HCT116 (cell line): Measurements from ENCODE around the gene OR2A12. TPM values are rescaled to one million over a fixed set of nuclear protein-coding genes. Genes with fewer than 3 reads are reported as not detected.

Experiments
- ATAC-seq: fragments of 200-7000 bp; cut with Tn5 transposase; 2 replicates; pipeline ENCODE4 v1.9.1; 2020; ENCODE audit warnings: mild to moderate bottlenecking, moderate library complexity
- BruUV-seq: library from RNA; stranded (reverse); fragments of 400-500 nt; replicated peaks from 2 replicates; lab custom pipeline; 2021; lab: Mats Ljungman, UMichigan
- CTCF ChIA-PET: fragments of 300-600 bp; sonication (Branson Sonifier 250); formaldehyde crosslinking; loops from one replicate; lab custom pipeline; 2021; ENCODE audit warnings: antibody characterized with exemption; lab: Charles Lee
- POLR2A ChIA-PET: fragments of 300-600, 350-600 bp; sonication (Branson Sonifier 250); formaldehyde crosslinking; loops from one replicate; lab custom pipeline; 2021; ENCODE audit warnings: antibody characterized with exemption; lab: Charles Lee
- RAD21 ChIA-PET, 2 experiments: fragments of 300-600 bp; sonication (Branson Sonifier 250); formaldehyde crosslinking; loops; one replicate each; lab custom pipeline; 2023; ENCODE audit warnings: low total read pairs in 2 of 2; ENCODE audit not compliant: uncharacterized antibody in 2 of 2, unreplicated experiment in 2 of 2, low non-redundant PET in 1 of 2; lab: Charles Lee
- DNase-seq: peaks from one replicate; pipeline ENCODE4 v3.0.0-alpha.2; 2010; ENCODE audit warnings: low read depth, low spot score
- H2AFZ ChIP-seq: fragments of 200-600 bp; shearing (Covaris generic), sonication (generic); 2 replicates; pipeline ENCODE4 v1.6.1; 2017; ENCODE audit warnings: low read depth, mixed run types, mixed read lengths, antibody characterized with exemption, low read length; ENCODE audit not compliant: poor library complexity, severe bottlenecking
- H3K27ac ChIP-seq: 2 replicates; pipeline ENCODE4 v1.5.1; 2012; ENCODE audit warnings: low read depth, low read length
- H3K27me3 ChIP-seq: fragments of 200-600 bp; sonication (generic); 2 replicates; pipeline ENCODE4 v1.6.1; 2016; ENCODE audit warnings: mixed run types, low read length, mixed read lengths; ENCODE audit not compliant: insufficient read depth
- H3K36me3 ChIP-seq, 2 experiments: fragments of 200-500 bp in 1 of 2; fragments of 200-600 bp in 1 of 2; sonication (Bioruptor generic) in 1 of 2; sonication (generic) in 1 of 2; 2 replicates each; pipeline versions ENCODE4 v1.5.1 to v1.6.1; 2014 to 2016; ENCODE audit warnings: low read length in 2 of 2, inconsistent platforms in 1 of 2, mixed read lengths in 1 of 2, mixed run types in 1 of 2; ENCODE audit not compliant: insufficient read depth in 2 of 2, control insufficient read depth in 1 of 2
- H3K4me1 ChIP-seq, 2 experiments: fragments of 200-600 bp in 1 of 2; sonication (generic) in 1 of 2; 2 replicates each; pipeline versions ENCODE4 v1.5.1 to v1.6.1; 2012 to 2017; ENCODE audit warnings: low read length in 2 of 2, inconsistent platforms in 1 of 2, mild to moderate bottlenecking in 1 of 2, mixed read lengths in 1 of 2, mixed run types in 1 of 2, moderate library complexity in 1 of 2; ENCODE audit not compliant: insufficient read depth in 2 of 2, control insufficient read depth in 1 of 2
- H3K4me2 ChIP-seq: fragments of 200-600 bp; sonication (generic); 2 replicates; pipeline ENCODE4 v1.6.1; 2017; ENCODE audit warnings: mixed run types, low read length, mixed read lengths
- H3K4me3 ChIP-seq, 2 experiments: fragments of 200-600 bp in 1 of 2; sonication (generic) in 1 of 2; replicated peaks in 1 of 2; 2 replicates each; pipeline ENCODE4 v1.5.1; 2011 to 2016; ENCODE audit warnings: low read length in 2 of 2, control low read depth in 1 of 2, low read depth in 1 of 2, mild to moderate bottlenecking in 1 of 2, mixed read lengths in 1 of 2, mixed run types in 1 of 2
- H3K79me2 ChIP-seq: fragments of 200-600 bp; sonication (generic); 2 replicates; pipeline ENCODE4 v1.6.1; 2017; ENCODE audit warnings: mild to moderate bottlenecking, mixed run types, low read length, moderate library complexity, mixed read lengths; ENCODE audit not compliant: insufficient read depth
- H3K9ac ChIP-seq: fragments of 200-600 bp; sonication (generic); 2 replicates; pipeline ENCODE4 v1.6.1; 2016; ENCODE audit warnings: low read length, mixed read lengths
- H3K9me2 ChIP-seq: fragments of 200-600 bp; sonication (generic), shearing (Covaris generic); 2 replicates; pipeline ENCODE4 v1.6.1; 2017; ENCODE audit warnings: mixed run types, mild to moderate bottlenecking, moderate library complexity; ENCODE audit not compliant: insufficient read depth
- H3K9me3 ChIP-seq, 2 experiments: fragments of 200-500 bp in 1 of 2; fragments of 200-600 bp in 1 of 2; sonication (Bioruptor generic) in 1 of 2; sonication (generic) in 1 of 2; 2 replicates each; pipeline ENCODE4 v1.6.1; 2014 to 2017; ENCODE audit warnings: low read length in 2 of 2, mixed read lengths in 2 of 2, inconsistent platforms in 1 of 2, low read depth in 1 of 2, mild to moderate bottlenecking in 1 of 2, mixed run types in 1 of 2, moderate library complexity in 1 of 2; ENCODE audit not compliant: control insufficient read depth in 1 of 2, insufficient read depth in 1 of 2
- H4K20me1 ChIP-seq: fragments of 200-600 bp; sonication (generic), shearing (Covaris generic); 2 replicates; pipeline ENCODE4 v1.6.1; 2017; ENCODE audit warnings: mixed run types, mild to moderate bottlenecking, moderate library complexity; ENCODE audit not compliant: insufficient read depth
- CEBPB ChIP-seq: IDR thresholded peaks from 2 replicates; pipeline ENCODE4 v1.6.1; 2012; ENCODE audit warnings: low read depth
- EGR1 ChIP-seq: IDR thresholded peaks from 2 replicates; pipeline ENCODE4 v1.6.1; 2012; ENCODE audit warnings: low read depth
- ELF1 ChIP-seq: IDR thresholded peaks from 2 replicates; pipeline ENCODE4 v1.6.1; 2012; ENCODE audit warnings: low read depth, borderline replicate concordance
- FOSL1 ChIP-seq: IDR thresholded peaks from 2 replicates; pipeline ENCODE4 v1.6.1; 2012; ENCODE audit warnings: low read depth
- JUND ChIP-seq: IDR thresholded peaks from 2 replicates; pipeline ENCODE4 v1.6.1; 2012
- POLR2A ChIP-seq: IDR thresholded peaks from 2 replicates; pipeline ENCODE4 v1.7.0; 2011; ENCODE audit warnings: borderline replicate concordance; ENCODE audit not compliant: insufficient read depth, insufficient read length; ENCODE audit errors: extremely low read depth
- TCF7L2 ChIP-seq: IDR thresholded peaks from 2 replicates; pipeline ENCODE4 v1.7.0; 2011; ENCODE audit warnings: borderline replicate concordance, inconsistent platforms; ENCODE audit not compliant: insufficient read depth, insufficient read length; ENCODE audit errors: extremely low read depth
- YY1 ChIP-seq: IDR thresholded peaks from 2 replicates; pipeline ENCODE4 v1.6.1; 2011; ENCODE audit warnings: low read length, low read depth, moderate library complexity, mild to moderate bottlenecking; ENCODE audit not compliant: insufficient replicate concordance; ENCODE audit errors: extremely low read depth
- ZFX ChIP-seq: fragments of 450-650 bp; IDR thresholded peaks from 2 replicates; pipeline ENCODE4 v1.6.1; 2017
- ZNF274 ChIP-seq: fragments of 200-500 bp; sonication (Bioruptor generic); IDR thresholded peaks from 2 replicates; pipeline ENCODE4 v1.6.1; 2014; ENCODE audit warnings: mild to moderate bottlenecking, low read depth, low read length, inconsistent platforms
- intact Hi-C: fragments of 100-400 bp; cut with micrococcal nuclease; formaldehyde crosslinking; loops from 2 replicates; pipeline ENCODE4 v1.10.0; 2022
- total RNA-seq: library from RNA; stranded (reverse); gene quantifications from one replicate; pipeline ENCODE4 v1.2.1, GENCODE V29; 2021; ENCODE audit not compliant: unreplicated experiment
- TF ChIP-seq, protein P1 (sequence below): IDR thresholded peaks from 2 replicates; pipeline ENCODE4 v1.6.1; 2012
- TF ChIP-seq, protein P2 (sequence below): IDR thresholded peaks from 2 replicates; pipeline ENCODE4 v1.6.1; 2012
- TF ChIP-seq, protein P3 (sequence below), 3 experiments: fragments of 200-600 bp in 1 of 3; sonication (generic) in 1 of 3; IDR thresholded peaks in 2 of 3; conservative IDR thresholded peaks in 1 of 3; 2 replicates each; pipeline ENCODE4 v1.5.1; 2012 to 2017; ENCODE audit warnings: low read depth in 2 of 3, low read length in 2 of 3, antibody characterized with exemption in 1 of 3, borderline replicate concordance in 1 of 3, control low read depth in 1 of 3, mild to moderate bottlenecking in 1 of 3, mixed read lengths in 1 of 3, mixed run types in 1 of 3, moderate library complexity in 1 of 3; ENCODE audit not compliant: insufficient read depth in 1 of 3
- TF ChIP-seq, protein P4 (sequence below): IDR thresholded peaks from 2 replicates; pipeline ENCODE4 v1.6.1; 2012; ENCODE audit warnings: low read depth

OR2A12 gene
- total RNA-seq, 1 experiment from 2014 or later = not detected

DNA sequence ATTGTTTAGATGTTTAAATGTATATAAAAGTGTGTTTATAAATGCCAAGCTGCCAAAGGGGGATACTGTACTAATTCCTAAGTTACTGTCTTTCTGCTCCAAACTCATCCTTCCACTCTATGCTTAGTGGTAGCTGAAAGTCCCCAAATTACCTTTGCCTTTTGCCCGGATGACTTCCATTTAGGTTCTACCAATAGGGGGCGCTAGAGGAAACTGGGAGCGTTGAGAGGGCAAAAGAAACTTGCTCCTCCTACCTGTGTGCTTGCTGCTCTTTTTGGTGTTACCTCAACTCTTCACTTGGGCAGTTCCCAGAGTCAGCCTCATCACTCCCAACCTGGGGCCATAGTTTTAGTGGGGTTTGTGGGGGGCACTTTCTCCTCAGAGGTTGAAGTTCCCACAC lies 22.4 kb upstream of the OR2A12 start (continued):
- TF ChIP-seq, protein P1, sequence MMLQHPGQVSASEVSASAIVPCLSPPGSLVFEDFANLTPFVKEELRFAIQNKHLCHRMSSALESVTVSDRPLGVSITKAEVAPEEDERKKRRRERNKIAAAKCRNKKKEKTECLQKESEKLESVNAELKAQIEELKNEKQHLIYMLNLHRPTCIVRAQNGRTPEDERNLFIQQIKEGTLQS = no peak
- no peak for TF ChIP-seq POLR2A
- TF ChIP-seq CEBPB = no peak
- no peak for TF ChIP-seq ZFX
- TF ChIP-seq JUND = no peak
- TF ChIP-seq ELF1 = no peak
- TF ChIP-seq, protein P2, sequence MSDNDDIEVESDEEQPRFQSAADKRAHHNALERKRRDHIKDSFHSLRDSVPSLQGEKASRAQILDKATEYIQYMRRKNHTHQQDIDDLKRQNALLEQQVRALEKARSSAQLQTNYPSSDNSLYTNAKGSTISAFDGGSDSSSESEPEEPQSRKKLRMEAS = no peak
- TF ChIP-seq, protein P3, sequence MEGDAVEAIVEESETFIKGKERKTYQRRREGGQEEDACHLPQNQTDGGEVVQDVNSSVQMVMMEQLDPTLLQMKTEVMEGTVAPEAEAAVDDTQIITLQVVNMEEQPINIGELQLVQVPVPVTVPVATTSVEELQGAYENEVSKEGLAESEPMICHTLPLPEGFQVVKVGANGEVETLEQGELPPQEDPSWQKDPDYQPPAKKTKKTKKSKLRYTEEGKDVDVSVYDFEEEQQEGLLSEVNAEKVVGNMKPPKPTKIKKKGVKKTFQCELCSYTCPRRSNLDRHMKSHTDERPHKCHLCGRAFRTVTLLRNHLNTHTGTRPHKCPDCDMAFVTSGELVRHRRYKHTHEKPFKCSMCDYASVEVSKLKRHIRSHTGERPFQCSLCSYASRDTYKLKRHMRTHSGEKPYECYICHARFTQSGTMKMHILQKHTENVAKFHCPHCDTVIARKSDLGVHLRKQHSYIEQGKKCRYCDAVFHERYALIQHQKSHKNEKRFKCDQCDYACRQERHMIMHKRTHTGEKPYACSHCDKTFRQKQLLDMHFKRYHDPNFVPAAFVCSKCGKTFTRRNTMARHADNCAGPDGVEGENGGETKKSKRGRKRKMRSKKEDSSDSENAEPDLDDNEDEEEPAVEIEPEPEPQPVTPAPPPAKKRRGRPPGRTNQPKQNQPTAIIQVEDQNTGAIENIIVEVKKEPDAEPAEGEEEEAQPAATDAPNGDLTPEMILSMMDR (IDR thresholded peaks at IDR 0.05 in 2 of 3, conservative IDR thresholded peaks at IDR 0.05 in 1 of 3; ENCODE audit: borderline replicate concordance in 1 of 3, insufficient read depth in 1 of 3, low read depth in 2 of 3, low read length in 2 of 3) = peak; percentile 28 to 73 (median 61); a peak in 5 of 6 replicates
- no peak for TF ChIP-seq FOSL1

DNA sequence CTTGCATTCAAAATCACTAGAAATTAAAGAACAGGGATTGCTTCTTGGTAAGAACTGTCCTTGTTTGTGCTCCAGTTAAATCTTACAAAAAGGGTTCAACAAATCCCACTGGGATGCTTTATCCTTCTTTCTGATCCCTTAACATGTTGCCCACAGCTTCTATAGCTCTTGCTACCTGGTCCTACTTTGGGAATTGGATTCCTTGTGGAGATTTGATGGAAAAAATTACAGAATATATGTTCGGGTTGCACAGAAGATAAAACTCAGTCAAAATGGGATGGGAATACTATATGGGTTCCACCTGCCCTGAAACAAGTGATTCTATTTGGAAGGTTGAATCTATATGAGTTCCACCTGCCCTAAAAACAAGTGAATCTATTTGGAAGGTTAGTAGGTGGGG lies 16.6 kb upstream of the OR2A12 start, which contains the start of gene OR2A25:
OR2A25 (plus strand) TSS at position 301 of the 400 bp plus-strand sequence. CDS start 4,409 bp downstream, outside the sequence.
- POLR2A ChIA-PET = no interaction called here
- intact Hi-C loops = no loop called here
- no peak for ATAC-seq

More for the DNA sequence above, 16.6 kb upstream of the OR2A12 start, which contains the start of gene OR2A25:
- no TSS peak for BruUV-seq
- Histone ChIP-seq H3K4me1 (no peaks in the 10 kb centered on the region), H3K27ac (no peak within 1 kb of the TSS), H4K20me1 (no peaks in the 10 kb centered on the region), H3K9ac (no peak within 1 kb of the TSS), H3K36me3 (no peaks in the 10 kb centered on the region), H3K4me2 (no peak within 1 kb of the TSS), H3K4me3 (no peak within 1 kb of the TSS), H3K79me2 (no peaks in the 10 kb centered on the region), H3K9me2 (no peaks in the 10 kb centered on the region), H3K27me3 (no peaks in the 10 kb centered on the region), H3K9me3 (no peaks in the 10 kb centered on the region), H2AFZ (no peak within 1 kb of the TSS)
- RAD21 ChIA-PET = no interaction called here
- TF ChIP-seq FOSL1 = no peak
- TF ChIP-seq, protein P4, sequence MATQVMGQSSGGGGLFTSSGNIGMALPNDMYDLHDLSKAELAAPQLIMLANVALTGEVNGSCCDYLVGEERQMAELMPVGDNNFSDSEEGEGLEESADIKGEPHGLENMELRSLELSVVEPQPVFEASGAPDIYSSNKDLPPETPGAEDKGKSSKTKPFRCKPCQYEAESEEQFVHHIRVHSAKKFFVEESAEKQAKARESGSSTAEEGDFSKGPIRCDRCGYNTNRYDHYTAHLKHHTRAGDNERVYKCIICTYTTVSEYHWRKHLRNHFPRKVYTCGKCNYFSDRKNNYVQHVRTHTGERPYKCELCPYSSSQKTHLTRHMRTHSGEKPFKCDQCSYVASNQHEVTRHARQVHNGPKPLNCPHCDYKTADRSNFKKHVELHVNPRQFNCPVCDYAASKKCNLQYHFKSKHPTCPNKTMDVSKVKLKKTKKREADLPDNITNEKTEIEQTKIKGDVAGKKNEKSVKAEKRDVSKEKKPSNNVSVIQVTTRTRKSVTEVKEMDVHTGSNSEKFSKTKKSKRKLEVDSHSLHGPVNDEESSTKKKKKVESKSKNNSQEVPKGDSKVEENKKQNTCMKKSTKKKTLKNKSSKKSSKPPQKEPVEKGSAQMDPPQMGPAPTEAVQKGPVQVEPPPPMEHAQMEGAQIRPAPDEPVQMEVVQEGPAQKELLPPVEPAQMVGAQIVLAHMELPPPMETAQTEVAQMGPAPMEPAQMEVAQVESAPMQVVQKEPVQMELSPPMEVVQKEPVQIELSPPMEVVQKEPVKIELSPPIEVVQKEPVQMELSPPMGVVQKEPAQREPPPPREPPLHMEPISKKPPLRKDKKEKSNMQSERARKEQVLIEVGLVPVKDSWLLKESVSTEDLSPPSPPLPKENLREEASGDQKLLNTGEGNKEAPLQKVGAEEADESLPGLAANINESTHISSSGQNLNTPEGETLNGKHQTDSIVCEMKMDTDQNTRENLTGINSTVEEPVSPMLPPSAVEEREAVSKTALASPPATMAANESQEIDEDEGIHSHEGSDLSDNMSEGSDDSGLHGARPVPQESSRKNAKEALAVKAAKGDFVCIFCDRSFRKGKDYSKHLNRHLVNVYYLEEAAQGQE = no peak
- TF ChIP-seq ZNF274 = no peak
- no peak for TF ChIP-seq JUND
- TF ChIP-seq CEBPB = no peak
- no peak for TF ChIP-seq ELF1
- TF ChIP-seq, protein P3 (IDR thresholded peaks at IDR 0.05 in 2 of 3, conservative IDR thresholded peaks at IDR 0.05 in 1 of 3; ENCODE audit: borderline replicate concordance in 1 of 3, insufficient read depth in 1 of 3, low read depth in 2 of 3, low read length in 2 of 3) = no peak
- TF ChIP-seq EGR1 = no peak
- TF ChIP-seq TCF7L2 = no peak
- no peak for TF ChIP-seq YY1
- DNase-seq = no peak
- CTCF ChIA-PET = no interaction called here
